K562 (cell line): ENCODE measurements around the gene TRMT2A. TPM values are rescaled to one million over a fixed set of nuclear protein-coding genes. Genes with fewer than 3 reads are reported as not detected.

Experiments used
- ATF3 ChIP-seq, 2 experiments: fragments of 450-650 bp in 1 of 2; sonication (generic) in 1 of 2; formaldehyde crosslinking in 1 of 2; IDR thresholded peaks in 1 of 2; conservative IDR thresholded peaks in 1 of 2; 2 replicates each; pipeline versions ENCODE4 v1.6.1 to v1.8.1; 2016 to 2023; ENCODE audit warnings: mild to moderate bottlenecking in 2 of 2, moderate library complexity in 2 of 2, inconsistent platforms in 1 of 2, missing genetic modification reagents in 1 of 2
- BMI1 ChIP-seq: fragments of 150-350 bp; IDR thresholded peaks from 2 replicates; pipeline ENCODE4 v1.6.1; 2014; ENCODE audit warnings: low read length
- CREB1 ChIP-seq, 2 experiments: sonication (generic) in 1 of 2; formaldehyde crosslinking in 1 of 2; IDR thresholded peaks; 2 replicates each; pipeline versions ENCODE4 v1.6.1 to v1.8.0; 2012 to 2022; ENCODE audit warnings: inconsistent platforms in 1 of 2, mild to moderate bottlenecking in 1 of 2, missing genetic modification reagents in 1 of 2, moderate library complexity in 1 of 2
- EWSR1 ChIP-seq: fragments of 450-650 bp; IDR thresholded peaks from 2 replicates; pipeline ENCODE4 v1.6.1; 2018; ENCODE audit warnings: borderline replicate concordance, mild to moderate bottlenecking, low read depth, moderate library complexity; ENCODE audit not compliant: partially characterized antibody
- FOXK1 ChIP-seq: sonication (generic); formaldehyde crosslinking; IDR thresholded peaks from 2 replicates; pipeline ENCODE4 v1.8.0; 2022; ENCODE audit warnings: missing genetic modification reagents, mild to moderate bottlenecking, borderline replicate concordance
- HCFC1 ChIP-seq: IDR thresholded peaks from 2 replicates; pipeline ENCODE4 v1.6.1; 2012; ENCODE audit warnings: low read depth, low read length, improper control_type of control experiment
- HSF4 ChIP-seq: fragments of 250-450 bp; sonication (Bioruptor Pico); IDR thresholded peaks from 2 replicates; pipeline ENCODE4 v2.1.2; 2022; ENCODE audit warnings: mild to moderate bottlenecking, moderate library complexity, borderline replicate concordance
- KAT2B ChIP-seq: IDR thresholded peaks from one replicate; pipeline ENCODE4 v1.6.1; 2012; ENCODE audit warnings: low read depth, mild to moderate bottlenecking, control low read depth, inconsistent platforms, low read length, moderate library complexity
- KDM4B ChIP-seq, 2 experiments: fragments of 450-650 bp in 1 of 2; sonication (generic) in 1 of 2; IDR thresholded peaks; 2 replicates each; pipeline ENCODE4 v1.6.1; 2016 to 2017; ENCODE audit warnings: borderline replicate concordance in 2 of 2, antibody characterized with exemption in 1 of 2, low read depth in 1 of 2, mild to moderate bottlenecking in 1 of 2
- MYNN ChIP-seq, 2 experiments: sonication (generic); formaldehyde crosslinking in 1 of 2; IDR thresholded peaks; 2 replicates each; pipeline versions ENCODE4 v1.5.0 to v1.6.1; 2016 to 2020; ENCODE audit warnings: antibody characterized with exemption in 1 of 2, missing genetic modification reagents in 1 of 2
- NCOA4 ChIP-seq: fragments of 450-650 bp; IDR thresholded peaks from 2 replicates; pipeline ENCODE4 v1.6.1; 2018; ENCODE audit warnings: mild to moderate bottlenecking; ENCODE audit not compliant: partially characterized antibody
- PCBP1 ChIP-seq: fragments of 200-400 bp; formaldehyde crosslinking; IDR thresholded peaks from 2 replicates; pipeline ENCODE4 v1.6.1; 2018; ENCODE audit warnings: mild to moderate bottlenecking, low read depth, low read length; ENCODE audit not compliant: poor library complexity, severe bottlenecking
- RB1 ChIP-seq: fragments of 450-650 bp; IDR thresholded peaks from 2 replicates; pipeline ENCODE4 v1.6.1; 2017; ENCODE audit warnings: low read depth, mild to moderate bottlenecking
- RUNX1 ChIP-seq: sonication (generic); IDR thresholded peaks from 2 replicates; pipeline ENCODE4 v1.6.1; 2016; ENCODE audit warnings: antibody characterized with exemption, low read depth
- SMC3 ChIP-seq: conservative IDR thresholded peaks from 2 replicates; pipeline ENCODE4 v1.6.1; 2011; ENCODE audit warnings: low read depth, low read length, improper control_type of control experiment; ENCODE audit not compliant: insufficient read depth
- ZBTB26 ChIP-seq: fragments of 450-650 bp; formaldehyde crosslinking; IDR thresholded peaks from 2 replicates; pipeline ENCODE4 v1.4.0; 2022; ENCODE audit warnings: missing genetic modification characterization
- ZBTB5 ChIP-seq: fragments of 450-650 bp; IDR thresholded peaks from 2 replicates; pipeline ENCODE4 v1.6.1; 2017; ENCODE audit warnings: antibody characterized with exemption
- ZNF23 ChIP-seq: fragments of 250-450 bp; sonication (Bioruptor Pico); IDR thresholded peaks from 2 replicates; pipeline ENCODE4 v1.4.0; 2020; ENCODE audit warnings: mild to moderate bottlenecking
- ZNF239 ChIP-seq: fragments of 250-450 bp; sonication (Bioruptor Pico); IDR thresholded peaks from 2 replicates; pipeline ENCODE4 v1.4.0; 2020; ENCODE audit warnings: mild to moderate bottlenecking
- ZNF282 ChIP-seq: sonication (generic); formaldehyde crosslinking; IDR thresholded peaks from 2 replicates; pipeline ENCODE4 v1.8.1; 2023; ENCODE audit warnings: missing genetic modification reagents
- ZNF766 ChIP-seq: fragments of 200-800 bp; sonication (Bioruptor generic); conservative IDR thresholded peaks from 2 replicates; pipeline ENCODE4 v1.6.1; 2016; ENCODE audit warnings: missing genetic modification characterization, missing compliant biosample characterization
- ZNF79 ChIP-seq: fragments of 250-450 bp; sonication (Bioruptor Pico); IDR thresholded peaks from 2 replicates; pipeline ENCODE4 v1.4.0; 2020; ENCODE audit warnings: low read depth, mild to moderate bottlenecking, moderate library complexity
- polyA plus RNA-seq, 8 experiments: library from polyadenylated mRNA; depleted of rRNA in 4 of 8; stranded (reverse) in 5 of 8; unstranded in 3 of 8; fragments of >200 nt; fragmentation: Nextera tagmentation in 2 of 8; fragmentation: Illumina TruSeq in 1 of 8; extraction: Ambion mirVana in 2 of 8; extraction: Trizol in 1 of 8; gene quantifications; 2 replicates each; pipeline versions ENCODE4 v1.2.1 to v1.2.3, GENCODE V29; 2011 to 2014; ENCODE audit warnings: inconsistent platforms in 1 of 8, missing spikeins in 1 of 8
- total RNA-seq, 7 experiments: library from RNA; depleted of rRNA in 6 of 7; stranded (reverse); fragments of >200 nt in 6 of 7; fragmentation: Illumina TruSeq in 2 of 7; extraction: Trizol in 2 of 7; gene quantifications; 2 replicates each; pipeline versions ENCODE4 v1.2.1 to v1.2.3, GENCODE V29; 2011 to 2021; ENCODE audit warnings: low replicate concordance in 1 of 7
- TF ChIP-seq, protein P1 (sequence below): sonication (generic); formaldehyde crosslinking; IDR thresholded peaks from 2 replicates; pipeline ENCODE4 v1.8.0; 2023; ENCODE audit warnings: mild to moderate bottlenecking, missing genetic modification reagents

TRMT2A gene
- total and polyA plus RNA-seq, 9 of the 15 experiments (the other 6 are each of a cell fraction or from before 2014, with no cell fraction given), result 1.6 to 265 (median 140) TPM

- no peak for TF ChIP-seq ZBTB26
- peak; percentile 93 for TF ChIP-seq MYNN (IDR thresholded peaks at IDR 0.05)
- TF ChIP-seq MYNN (CRISPR knock-in tag; IDR thresholded peaks at IDR 0.05), result no peak
- TF ChIP-seq EWSR1, result no peak
- peak; percentile 22; the same call in 1 of the 2 replicates for TF ChIP-seq RB1
- no peak for TF ChIP-seq RUNX1
- no peak for TF ChIP-seq KAT2B
- no peak for TF ChIP-seq CREB1 (IDR thresholded peaks at IDR 0.05)
- no peak for TF ChIP-seq CREB1 (CRISPR knock-in tag; IDR thresholded peaks at IDR 0.05)
- TF ChIP-seq ZNF79 (CRISPR knock-in tag), result no peak
- no peak for TF ChIP-seq FOXK1 (CRISPR knock-in tag)
- no peak for TF ChIP-seq ZNF766
- no peak for TF ChIP-seq HSF4 (CRISPR knock-in tag)
- no peak for TF ChIP-seq NCOA4
- no peak for TF ChIP-seq ATF3 (IDR thresholded peaks at IDR 0.05)
- TF ChIP-seq ATF3 (CRISPR knock-in tag; conservative IDR thresholded peaks at IDR 0.05), result no peak
- TF ChIP-seq, protein P1, sequence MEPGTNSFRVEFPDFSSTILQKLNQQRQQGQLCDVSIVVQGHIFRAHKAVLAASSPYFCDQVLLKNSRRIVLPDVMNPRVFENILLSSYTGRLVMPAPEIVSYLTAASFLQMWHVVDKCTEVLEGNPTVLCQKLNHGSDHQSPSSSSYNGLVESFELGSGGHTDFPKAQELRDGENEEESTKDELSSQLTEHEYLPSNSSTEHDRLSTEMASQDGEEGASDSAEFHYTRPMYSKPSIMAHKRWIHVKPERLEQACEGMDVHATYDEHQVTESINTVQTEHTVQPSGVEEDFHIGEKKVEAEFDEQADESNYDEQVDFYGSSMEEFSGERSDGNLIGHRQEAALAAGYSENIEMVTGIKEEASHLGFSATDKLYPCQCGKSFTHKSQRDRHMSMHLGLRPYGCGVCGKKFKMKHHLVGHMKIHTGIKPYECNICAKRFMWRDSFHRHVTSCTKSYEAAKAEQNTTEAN, result no peak
- TF ChIP-seq SMC3, result no peak
- TF ChIP-seq ZBTB5, result no peak
- no peak for TF ChIP-seq KDM4B (IDR thresholded peaks at IDR 0.05; ENCODE audit: borderline replicate concordance in 2 of 2, low read depth in 1 of 2)
- TF ChIP-seq PCBP1, result no peak
- TF ChIP-seq ZNF23 (CRISPR knock-in tag), result no peak
- TF ChIP-seq ZNF239 (CRISPR knock-in tag), result no peak
- no peak for TF ChIP-seq HCFC1
- TF ChIP-seq BMI1, result no peak
- no peak for TF ChIP-seq ZNF282 (CRISPR knock-in tag)
Measured at GRCh38 chr22:20127869-20128618, 11.0 kb upstream of the TRMT2A start (continued).
